Thymus (tissue), 11 donors: Measurements from ENCODE around the gene TFCP2L1. TPM values are rescaled to one million over a fixed set of nuclear protein-coding genes. Genes with fewer than 3 reads are reported as not detected.
"Not testable (repeated sequence)": the region's sequence is repeated elsewhere in the genome, so short reads cannot be mapped to it uniquely, and the experiment has no call there.

Experiments
- DNase-seq, 9 donors: peaks; one replicate each; pipeline ENCODE4 v3.0.0-alpha.2; 2013; ENCODE audit warnings: low spot score in 9 of 9, low read depth in 6 of 9, missing footprints in 1 of 9
- H3K27ac ChIP-seq, 2 donors: one replicate each; pipeline ENCODE4 v1.5.1; 2013; ENCODE audit warnings: control low read depth in 1 of 2, low read depth in 1 of 2, low read length in 1 of 2, mild to moderate bottlenecking in 1 of 2, moderate library complexity in 1 of 2
- H3K27me3 ChIP-seq, 2 donors: one replicate each; pipeline ENCODE4 v1.5.1; 2013; ENCODE audit warnings: low read length in 1 of 2; ENCODE audit not compliant: control insufficient read depth in 2 of 2, insufficient read depth in 1 of 2
- H3K36me3 ChIP-seq, 2 donors: one replicate each; pipeline ENCODE4 v1.5.1; 2013; ENCODE audit warnings: low read length in 1 of 2, mild to moderate bottlenecking in 1 of 2, moderate library complexity in 1 of 2; ENCODE audit not compliant: control insufficient read depth in 2 of 2, insufficient read depth in 2 of 2
- H3K4me1 ChIP-seq, 2 donors: one replicate each; pipeline ENCODE4 v1.5.1; 2013; ENCODE audit warnings: low read length in 2 of 2; ENCODE audit not compliant: control insufficient read depth in 2 of 2, insufficient read depth in 2 of 2
- H3K4me3 ChIP-seq, 2 donors: one replicate each; pipeline ENCODE4 v1.5.1; 2013; ENCODE audit warnings: low read length in 2 of 2, control low read depth in 1 of 2, mild to moderate bottlenecking in 1 of 2
- H3K9me3 ChIP-seq, 2 donors: one replicate each; pipeline ENCODE4 v1.5.1; 2013; ENCODE audit warnings: low read length in 1 of 2, mild to moderate bottlenecking in 1 of 2; ENCODE audit not compliant: control insufficient read depth in 2 of 2, insufficient read depth in 1 of 2
- WGBS: extraction: QIAGEN DNeasy Blood & Tissue Kit; methylation state at CpG from one replicate; pipeline ENCODE4 v1.1.7; 2013; 5-methylcytosine and 5-hydroxymethylcytosine counted together
- polyA plus RNA-seq: library from polyadenylated mRNA; stranded (reverse); fragments of 200-250 nt; gene quantifications from one replicate; pipeline ENCODE4 v1.2.3, GENCODE V29; 2013
- total RNA-seq: library from RNA; stranded (reverse); fragments of 120-200 nt; gene quantifications from one replicate; pipeline ENCODE4 v1.2.4, GENCODE V29; 2013
- donor health status: healthy.

TFCP2L1 gene
- total and polyA plus RNA-seq, 2 donors: 0.80 to 1.6 TPM

- not testable (repeated sequence) for DNase-seq, H3K9me3 ChIP-seq, H3K4me1 ChIP-seq, H3K4me3 ChIP-seq, H3K36me3 ChIP-seq, H3K27ac ChIP-seq, H3K27me3 ChIP-seq
Observed at GRCh38 chr2:121301190-121301589, 16.2 kb upstream of the TFCP2L1 start.

GRCh38 chr2:121298476-121298875 lies 13.5 kb upstream of the TFCP2L1 start:
- Histone ChIP-seq H3K27me3 (no peaks in the 10 kb centered on the region), H3K9me3 (peaks cover 3 to 14% of the 10 kb centered on the region in 2 donors), H3K36me3 (no peaks in the 10 kb centered on the region), H3K4me3 (no peak overlapping the region), H3K4me1 (no peaks in the 10 kb centered on the region), H3K27ac (no peak overlapping the region)
- DNase-seq: no peak
- WGBS: 96% methylated on average over 12 of the region's 12 CpGs

GRCh38 chr2:121297866-121298265 lies 12.9 kb upstream of the TFCP2L1 start:
- WGBS: 96% methylated on average over 5 of the region's 5 CpGs
- not testable (repeated sequence) for H3K27ac ChIP-seq, H3K4me3 ChIP-seq, H3K27me3 ChIP-seq, DNase-seq, H3K36me3 ChIP-seq, H3K4me1 ChIP-seq
- peaks cover 3 to 14% of the 10 kb centered on the region in 2 donors for H3K9me3 ChIP-seq

- no peaks in the 10 kb centered on the region for H3K27me3 ChIP-seq
- H3K36me3 ChIP-seq: no peaks in the 10 kb centered on the region
- H3K9me3 ChIP-seq: peaks cover 3 to 14% of the 10 kb centered on the region in 2 donors
- WGBS: 63% methylated on average over 9 of the region's 9 CpGs
- no peaks in the 10 kb centered on the region for H3K4me1 ChIP-seq
- DNase-seq: no peak
- no peak overlapping the region for H3K4me3 ChIP-seq
- H3K27ac ChIP-seq: no peak overlapping the region
Observed at GRCh38 chr2:121297217-121297830, 12.3 kb upstream of the TFCP2L1 start.

- Histone ChIP-seq H3K36me3 (no peaks in the 10 kb centered on the region), H3K27ac (no peak overlapping the region), H3K4me3 (no peak overlapping the region), H3K9me3 (peaks cover 3 to 14% of the 10 kb centered on the region in 2 donors), H3K4me1 (no peaks in the 10 kb centered on the region), H3K27me3 (no peaks in the 10 kb centered on the region)
- whole genome bisulfite sequencing: 96% methylated on average over 7 of the region's 7 CpGs
- no peak for DNase-seq
Observed at GRCh38 chr2:121295911-121296650, 11.1 kb upstream of the TFCP2L1 start.

DNA sequence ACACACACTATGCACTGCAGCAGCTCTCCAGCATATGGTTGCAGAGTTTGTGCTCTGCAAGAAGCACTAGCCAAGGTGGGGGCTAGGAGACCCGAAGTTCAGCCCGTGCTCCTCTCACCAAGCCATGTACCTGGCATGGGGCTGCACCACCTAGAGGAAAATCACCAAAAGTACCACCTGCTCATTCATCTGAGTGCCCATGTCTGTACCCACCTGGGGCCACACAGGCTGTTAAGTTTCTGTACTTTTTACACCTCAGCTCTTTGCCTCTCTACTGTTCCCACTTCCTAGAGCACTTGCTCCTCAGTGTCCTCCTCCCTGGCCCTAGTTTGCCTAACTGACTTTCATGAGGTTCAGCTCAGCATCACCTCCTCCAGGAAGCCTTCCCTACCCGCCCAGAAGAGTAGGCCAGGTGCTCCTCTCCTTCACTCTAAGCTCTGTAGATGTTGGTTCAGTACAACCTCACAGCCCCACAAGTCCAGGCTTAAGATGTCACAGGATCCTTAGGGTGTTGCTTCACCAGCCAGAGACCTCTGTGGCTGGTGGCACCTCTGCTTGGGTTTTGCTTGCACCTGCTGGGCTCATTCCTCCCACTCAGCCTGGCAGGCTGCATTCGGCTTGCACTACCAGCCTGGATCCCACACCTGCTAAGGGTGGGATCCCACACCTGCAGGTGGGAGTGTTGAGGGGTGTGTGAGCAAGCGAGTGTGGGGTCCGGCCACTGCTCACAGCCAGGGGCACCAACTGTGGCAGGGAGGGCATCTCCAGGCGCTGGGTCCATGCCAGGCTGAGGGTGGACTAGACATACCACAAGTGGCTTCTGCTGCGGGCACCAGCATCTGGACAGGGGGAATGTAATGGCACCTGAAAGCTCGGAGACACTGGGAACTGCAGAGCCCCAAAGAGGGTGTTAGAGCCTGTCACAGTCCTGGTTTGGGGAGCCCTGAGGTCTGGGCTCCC lies 10.2 kb upstream of the TFCP2L1 start:
- no peak for DNase-seq
- WGBS: 93% methylated on average over 9 of the region's 9 CpGs
- Histone ChIP-seq H3K9me3 (peaks cover 3 to 14% of the 10 kb centered on the region in 2 donors), H3K4me1 (no peaks in the 10 kb centered on the region), H3K36me3 (no peaks in the 10 kb centered on the region), H3K27ac (no peak overlapping the region), H3K27me3 (no peaks in the 10 kb centered on the region), H3K4me3 (no peak overlapping the region)

DNA sequence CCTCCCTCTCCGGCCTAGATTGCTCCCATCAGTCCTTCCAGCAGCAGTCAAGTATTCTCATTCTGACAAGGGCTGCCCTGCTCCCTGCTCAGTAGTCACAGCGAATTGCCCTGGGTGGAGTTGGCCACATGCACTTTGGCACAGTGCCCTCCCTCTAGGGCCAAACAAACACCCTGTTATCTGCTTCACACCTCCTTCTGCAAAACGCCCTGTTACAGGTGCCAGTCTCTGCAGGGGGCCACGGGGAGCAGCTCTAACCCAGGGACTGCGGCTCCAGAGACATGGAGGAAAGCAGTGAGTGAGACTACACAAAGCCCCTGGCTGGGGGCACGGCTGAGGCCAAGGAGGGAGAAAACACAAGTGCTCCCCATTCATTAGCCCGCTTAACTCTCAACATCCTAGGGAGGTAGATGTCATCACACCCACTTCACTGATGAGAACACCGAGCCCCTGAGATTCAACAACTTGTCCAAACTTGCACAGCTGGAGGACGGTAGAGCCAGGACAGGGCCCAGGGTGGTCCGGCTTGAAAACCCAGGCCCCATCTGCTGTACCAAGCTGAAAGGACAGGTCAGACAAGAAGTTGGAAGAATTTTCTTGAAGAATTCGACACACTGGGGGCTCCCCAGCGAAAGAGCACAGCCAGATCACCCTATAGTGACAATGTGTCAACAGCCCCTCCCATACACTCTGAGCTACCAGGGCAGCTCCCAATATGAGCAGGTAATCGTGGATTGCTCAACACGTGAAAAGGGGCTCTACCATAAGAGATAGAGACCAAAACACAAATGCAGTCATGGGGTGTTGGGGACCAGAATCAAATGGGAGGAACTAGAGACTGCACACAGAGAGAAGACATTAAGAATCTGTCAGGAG lies 8.7 kb upstream of the TFCP2L1 start:
- Histone ChIP-seq H3K4me3 (no peak overlapping the region), H3K4me1 (no peaks in the 10 kb centered on the region), H3K27me3 (no peaks in the 10 kb centered on the region), H3K27ac (no peak overlapping the region), H3K9me3 (peaks cover 3 to 14% of the 10 kb centered on the region in 2 donors), H3K36me3 (no peaks in the 10 kb centered on the region)
- no peak for DNase-seq
- WGBS: 89% methylated on average over 14 of the region's 14 CpGs

DNA sequence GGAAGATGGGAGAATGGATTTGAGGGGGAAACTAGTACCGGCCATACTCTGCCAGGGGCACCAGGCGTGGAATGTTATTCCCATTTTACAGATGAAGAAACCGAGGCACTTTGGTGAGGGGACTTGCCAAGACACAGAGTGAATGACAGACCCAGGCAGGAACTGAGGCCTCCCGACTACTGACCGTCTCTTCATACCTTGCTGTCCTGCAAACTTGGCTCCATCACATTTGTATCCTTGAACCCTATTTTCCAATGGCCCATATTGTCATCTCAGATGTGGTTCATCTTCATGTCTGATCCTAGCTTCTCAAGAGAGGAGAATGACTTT lies 6.2 kb upstream of the TFCP2L1 start:
- H3K27me3 ChIP-seq: peaks cover 0 to 10% of the 10 kb centered on the region in 2 donors
- H3K4me1 ChIP-seq: no peaks in the 10 kb centered on the region
- WGBS: 97% methylated on average over 5 of the region's 5 CpGs
- no peak for DNase-seq
- no peaks in the 10 kb centered on the region for H3K36me3 ChIP-seq
- H3K9me3 ChIP-seq: peaks cover 3 to 10% of the 10 kb centered on the region in 2 donors
- no peak overlapping the region for H3K4me3 ChIP-seq
- H3K27ac ChIP-seq: no peak overlapping the region
